Neural cell (in vitro differentiated cells): ENCODE measurements around the gene MAP1LC3B. TPM values are rescaled to one million over a fixed set of nuclear protein-coding genes. Genes with fewer than 3 reads are reported as not detected.

Experiments
- H2AFZ ChIP-seq: fragments of 200-600, 300-800 bp; sonication (generic), shearing (Covaris generic); 2 replicates; pipeline ENCODE4 v1.6.0; 2014; ENCODE audit warnings: low read depth, mild to moderate bottlenecking, antibody characterized with exemption, low read length, moderate library complexity
- H3F3A ChIP-seq: fragments of 200-600 bp; shearing (Covaris generic); 2 replicates; pipeline ENCODE4 v1.6.1; 2016; ENCODE audit warnings: mild to moderate bottlenecking, moderate library complexity, mixed read lengths, antibody characterized with exemption, low read length; ENCODE audit not compliant: insufficient read depth, poor library complexity, severe bottlenecking
- H3K27ac ChIP-seq: fragments of 200-600, 300-800 bp; sonication (generic), shearing (Covaris generic); 2 replicates; pipeline ENCODE4 v1.5.1; 2014; ENCODE audit warnings: mild to moderate bottlenecking, low read length, moderate library complexity
- H3K27me3 ChIP-seq: fragments of 300-800, 200-600 bp; sonication (generic), shearing (Covaris generic); 2 replicates; pipeline ENCODE4 v1.6.0; 2014; ENCODE audit warnings: mild to moderate bottlenecking, low read depth, low read length, moderate library complexity; ENCODE audit not compliant: insufficient read depth
- H3K36me3 ChIP-seq: fragments of 300-800, 200-600 bp; sonication (generic), shearing (Covaris generic); 2 replicates; pipeline ENCODE4 v1.5.1; 2014; ENCODE audit warnings: mild to moderate bottlenecking, antibody characterized with exemption, low read length, moderate library complexity; ENCODE audit not compliant: insufficient read depth
- H3K4me2 ChIP-seq: fragments of 300-800, 200-600 bp; sonication (generic), shearing (Covaris generic); 2 replicates; pipeline ENCODE4 v1.6.0; 2014; ENCODE audit warnings: mild to moderate bottlenecking, low read length
- H3K4me3 ChIP-seq: fragments of 300-800, 200-600 bp; sonication (generic), shearing (Covaris generic); 2 replicates; pipeline ENCODE4 v1.5.1; 2014; ENCODE audit warnings: mild to moderate bottlenecking, low read length, moderate library complexity
- H3K79me2 ChIP-seq: fragments of 200-600 bp; shearing (Covaris generic); replicated peaks from 2 replicates; pipeline ENCODE4 v1.6.0; 2014; ENCODE audit warnings: mild to moderate bottlenecking, low read length, moderate library complexity; ENCODE audit not compliant: insufficient read depth
- H3K9ac ChIP-seq: fragments of 300-800, 200-600 bp; sonication (generic), shearing (Covaris generic); 2 replicates; pipeline ENCODE4 v1.6.1; 2016; ENCODE audit warnings: mild to moderate bottlenecking, low read length, mixed read lengths
- H3K9me2 ChIP-seq: fragments of 200-600 bp; shearing (Covaris generic); 2 replicates; pipeline ENCODE4 v1.6.1; 2016; ENCODE audit warnings: mild to moderate bottlenecking, low read length, mixed read lengths; ENCODE audit not compliant: insufficient read depth
- H3K9me3 ChIP-seq: fragments of 200-600, 300-800 bp; sonication (generic), shearing (Covaris generic); 2 replicates; pipeline ENCODE4 v1.6.1; 2016; ENCODE audit warnings: mild to moderate bottlenecking, mixed run types, low read length, moderate library complexity, mixed read lengths
- H4K20me1 ChIP-seq: fragments of 200-600 bp; shearing (Covaris generic); 2 replicates; pipeline ENCODE4 v1.6.1; 2016; ENCODE audit warnings: mild to moderate bottlenecking, mixed run types; ENCODE audit not compliant: insufficient read depth
- CTCF ChIP-seq: fragments of 450-650 bp; IDR thresholded peaks from 2 replicates; pipeline ENCODE4 v1.5.1; 2014; ENCODE audit warnings: antibody characterized with exemption, mild to moderate bottlenecking, moderate library complexity; ENCODE audit not compliant: poor library complexity, severe bottlenecking
- EP300 ChIP-seq: fragments of 450-650 bp; conservative IDR thresholded peaks from 2 replicates; pipeline ENCODE4 v1.6.1; 2014; ENCODE audit warnings: antibody characterized with exemption, mild to moderate bottlenecking, moderate library complexity; ENCODE audit not compliant: poor library complexity, severe bottlenecking
- EZH2 ChIP-seq: fragments of 200-600, 300-800 bp; shearing (Covaris generic), sonication (generic); IDR thresholded peaks from 2 replicates; pipeline ENCODE4 v1.6.1; 2014; ENCODE audit warnings: antibody characterized with exemption, low read length, borderline replicate concordance, mild to moderate bottlenecking; ENCODE audit not compliant: insufficient read depth, poor library complexity, severe bottlenecking
- MXI1 ChIP-seq: fragments of 450-650 bp; conservative IDR thresholded peaks from 2 replicates; pipeline ENCODE4 v1.6.1; 2014; ENCODE audit warnings: antibody characterized with exemption, mild to moderate bottlenecking; ENCODE audit not compliant: poor library complexity, severe bottlenecking
- POLR2AphosphoS5 ChIP-seq: IDR thresholded peaks from 2 replicates; pipeline ENCODE4 v1.6.1; 2012
- RAD21 ChIP-seq: fragments of 450-650 bp; conservative IDR thresholded peaks from 2 replicates; pipeline ENCODE4 v1.6.1; 2014; ENCODE audit warnings: antibody characterized with exemption, mild to moderate bottlenecking, moderate library complexity
- REST ChIP-seq: IDR thresholded peaks from 2 replicates; pipeline ENCODE4 v1.6.1; 2012; ENCODE audit warnings: borderline replicate concordance
- SMC3 ChIP-seq: fragments of 450-650 bp; conservative IDR thresholded peaks from 2 replicates; pipeline ENCODE4 v1.6.1; 2014; ENCODE audit warnings: antibody characterized with exemption, mild to moderate bottlenecking, moderate library complexity; ENCODE audit not compliant: poor library complexity
- TAF1 ChIP-seq: IDR thresholded peaks from 2 replicates; pipeline ENCODE4 v1.6.1; 2012; ENCODE audit warnings: low read depth
- polyA plus RNA-seq: library from polyadenylated mRNA; depleted of rRNA; stranded (reverse); fragments of >200 nt; gene quantifications from 2 replicates; pipeline ENCODE4 v1.2.3, GENCODE V29; 2014

MAP1LC3B gene
- polyA plus RNA-seq, 1 donor from 2014 or later = 73.1 TPM

GRCh38 chr16:87410530-87410929 is 18.4 kb downstream of the MAP1LC3B start:
- H3F3A ChIP-seq = no peaks in the 10 kb centered on the region
- H2AFZ ChIP-seq = no peak overlapping the region
- TF ChIP-seq CTCF (no peak), REST (no peak), RAD21 (no peak), POLR2AphosphoS5 (no peak), MXI1 (no peak)
- H3K36me3 ChIP-seq = peaks cover under 1% of the 10 kb centered on the region
- H3K27me3 ChIP-seq = no peaks in the 10 kb centered on the region
- H3K9me2 ChIP-seq = no peaks in the 10 kb centered on the region
- no peaks in the 10 kb centered on the region for H3K9me3 ChIP-seq
- no peak overlapping the region for H3K27ac ChIP-seq
- no peak overlapping the region for H3K4me3 ChIP-seq
- no peaks in the 10 kb centered on the region for H3K79me2 ChIP-seq
- H3K4me2 ChIP-seq = no peak overlapping the region
- H4K20me1 ChIP-seq = no peaks in the 10 kb centered on the region
- no peak overlapping the region for H3K9ac ChIP-seq

- Histone ChIP-seq H3K4me2 (no peak overlapping the region), H3K27ac (no peak overlapping the region), H3K9me2 (no peaks in the 10 kb centered on the region), H3F3A (no peaks in the 10 kb centered on the region), H3K9me3 (no peaks in the 10 kb centered on the region), H3K79me2 (no peaks in the 10 kb centered on the region), H3K27me3 (no peaks in the 10 kb centered on the region), H3K36me3 (no peaks in the 10 kb centered on the region), H2AFZ (no peak overlapping the region), H4K20me1 (no peaks in the 10 kb centered on the region), H3K4me3 (no peak overlapping the region), H3K9ac (no peak overlapping the region)
- TF ChIP-seq TAF1 (no peak), RAD21 (no peak), MXI1 (no peak)
Measured at GRCh38 chr16:87410968-87411367, 18.8 kb downstream of the MAP1LC3B start.

DNA sequence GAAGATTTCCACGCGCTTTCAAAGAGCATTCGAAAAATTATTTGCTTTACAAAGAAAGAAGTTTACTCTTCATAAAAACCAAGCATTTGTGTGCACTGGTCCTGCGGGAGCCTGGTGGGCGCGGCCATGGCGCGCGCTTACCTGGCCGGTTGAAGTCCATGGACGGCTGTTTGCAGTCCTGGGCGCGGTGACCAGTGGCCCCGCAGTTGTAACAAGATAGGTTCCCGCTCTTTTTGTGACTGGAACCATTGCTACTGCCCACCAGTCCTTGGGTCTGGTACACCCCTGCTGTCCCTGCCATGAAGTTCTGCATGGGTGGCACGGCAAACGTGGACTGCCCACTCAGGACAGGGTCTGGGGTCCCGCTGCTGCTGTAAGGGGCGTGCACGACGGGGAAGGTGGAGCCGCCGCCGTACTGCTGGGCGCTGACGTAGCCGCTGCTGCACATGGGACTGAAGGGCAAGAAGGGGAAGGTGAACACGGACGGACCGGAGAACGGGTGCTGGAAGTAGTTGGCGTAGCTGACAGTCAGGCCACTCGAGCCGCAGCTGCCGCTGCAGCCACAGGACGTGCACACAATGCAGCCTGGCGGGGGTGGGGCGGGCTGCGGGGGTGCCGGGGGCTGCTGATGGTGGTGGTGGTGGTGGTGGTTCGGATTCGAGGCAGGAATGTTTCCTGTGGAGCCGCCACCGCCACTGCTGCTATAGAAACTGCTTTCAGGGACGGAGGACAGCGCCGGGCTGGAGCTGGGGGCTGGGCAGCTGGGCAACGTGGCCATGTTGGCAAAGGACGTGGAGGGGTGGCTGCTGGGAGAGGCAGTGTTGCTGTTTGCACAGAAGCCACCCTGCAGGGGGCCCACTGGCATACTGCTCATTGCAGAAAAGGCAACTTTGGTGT is 19.5 kb downstream of the MAP1LC3B start:
- no peak overlapping the region for H3K9ac ChIP-seq
- no peak overlapping the region for H2AFZ ChIP-seq
- H3K4me2 ChIP-seq = no peak overlapping the region
- no peaks in the 10 kb centered on the region for H3K79me2 ChIP-seq
- no peaks in the 10 kb centered on the region for H4K20me1 ChIP-seq
- H3K4me3 ChIP-seq = no peak overlapping the region
- no peaks in the 10 kb centered on the region for H3K9me3 ChIP-seq
- no peak overlapping the region for H3K27ac ChIP-seq
- no peaks in the 10 kb centered on the region for H3K36me3 ChIP-seq
- TF ChIP-seq MXI1 (no peak), TAF1 (no peak), SMC3 (no peak), CTCF (no peak), EZH2 (no peak), EP300 (no peak), RAD21 (no peak), POLR2AphosphoS5 (no peak), REST (no peak)
- no peaks in the 10 kb centered on the region for H3F3A ChIP-seq
- H3K27me3 ChIP-seq = no peaks in the 10 kb centered on the region
- H3K9me2 ChIP-seq = no peaks in the 10 kb centered on the region
